Measurements from ENCODE around the gene BANF1.
A peak's percentile ranks its signal among the peaks of the same experiment; 100 is the strongest.

The BANF1 gene

GRCh38 chr11:65961267-65962140 lies 40.8 kb upstream of the BANF1 start, which contains the start of gene SART1:
TSS of gene SART1 (plus strand) at chr11:65961734. CDS start at chr11:65961781, 47 bp downstream.
- in situ Hi-C loops (cut with MboI; ENCODE audit: low sequenced_read_pairs, unreplicated experiment), result no loop called here
- TF ChIP-seq CTCF (IDR thresholded peaks at IDR 0.05; ENCODE audit: borderline replicate concordance, control extremely low read depth, extremely low read depth, insufficient read depth, missing control alignments), result no peak
- peak; percentile 100 for DNase-seq (ENCODE audit: low spot score)

- in situ Hi-C loops (cut with MboI; ENCODE audit: low sequenced_read_pairs, unreplicated experiment), result no loop called here
- no peak for DNase-seq (ENCODE audit: low spot score)
- no peak for TF ChIP-seq CTCF (IDR thresholded peaks at IDR 0.05; ENCODE audit: borderline replicate concordance, control extremely low read depth, extremely low read depth, insufficient read depth, missing control alignments)
Observed at GRCh38 chr11:65962141-65962564, 40.1 kb upstream of the BANF1 start.

GRCh38 chr11:65964906-65965305 lies 37.4 kb upstream of the BANF1 start:
- in situ Hi-C loops (cut with MboI; ENCODE audit: low sequenced_read_pairs, unreplicated experiment), result no loop called here
- DNase-seq (ENCODE audit: low spot score), result no peak
- TF ChIP-seq CTCF (IDR thresholded peaks at IDR 0.05; ENCODE audit: borderline replicate concordance, control extremely low read depth, extremely low read depth, insufficient read depth, missing control alignments), result no peak

GRCh38 chr11:65965986-65966762 lies 36.1 kb upstream of the BANF1 start:
- in situ Hi-C loops (cut with MboI; ENCODE audit: low sequenced_read_pairs, unreplicated experiment), result no loop called here
- no peak for TF ChIP-seq CTCF (IDR thresholded peaks at IDR 0.05; ENCODE audit: borderline replicate concordance, control extremely low read depth, extremely low read depth, insufficient read depth, missing control alignments)
- DNase-seq (ENCODE audit: low spot score), result no peak

GRCh38 chr11:65967329-65967934 lies 34.9 kb upstream of the BANF1 start:
- DNase-seq (ENCODE audit: low spot score), result no peak
- TF ChIP-seq CTCF (IDR thresholded peaks at IDR 0.05; ENCODE audit: borderline replicate concordance, control extremely low read depth, extremely low read depth, insufficient read depth, missing control alignments), result no peak
- in situ Hi-C loops (cut with MboI; ENCODE audit: low sequenced_read_pairs, unreplicated experiment), result no loop called here

All from GM13976 (cell line).